WTC11 (cell line): ENCODE data around the gene ATG9B. TPM values are rescaled to one million over a fixed set of nuclear protein-coding genes. Genes with fewer than 3 reads are reported as not detected.

Experiments used
- ATAC-seq: fragments of 200-7000 bp; cut with Tn5 transposase; 2 replicates; pipeline ENCODE4 v1.10.0; 2021; ENCODE audit warnings: mild to moderate bottlenecking, moderate library complexity
- CTCF ChIA-PET: fragments of 300-600 bp; sonication (Branson Sonifier 250); formaldehyde crosslinking; loops from one replicate; lab custom pipeline; 2021; ENCODE audit warnings: antibody characterized with exemption; lab: Charles Lee
- POLR2A ChIA-PET: fragments of 350-600 bp; sonication (Branson Sonifier 250); formaldehyde crosslinking; loops from one replicate; lab custom pipeline; 2021; ENCODE audit warnings: antibody characterized with exemption; lab: Charles Lee
- DNase-seq: peaks from one replicate; pipeline ENCODE4 v3.0.0; 2021; ENCODE audit warnings: low spot score
- H3K27ac Mint-ChIP-seq: 2 replicates; pipeline ENCODE4 v1.8.0; 2021; ENCODE audit warnings: mixed read lengths
- H3K27me3 Mint-ChIP-seq: 2 replicates; pipeline ENCODE4 v1.8.0; 2021; ENCODE audit warnings: low read depth, mild to moderate bottlenecking, moderate library complexity, mixed read lengths
- H3K36me3 Mint-ChIP-seq: 2 replicates; pipeline ENCODE4 v1.8.0; 2021; ENCODE audit warnings: mixed read lengths
- H3K4me1 Mint-ChIP-seq: 2 replicates; pipeline ENCODE4 v1.8.0; 2022; ENCODE audit warnings: mixed read lengths
- H3K4me3 Mint-ChIP-seq: 2 replicates; pipeline ENCODE4 v1.8.0; 2021; ENCODE audit warnings: mild to moderate bottlenecking, moderate library complexity, mixed read lengths
- H3K9me3 Mint-ChIP-seq: 2 replicates; pipeline ENCODE4 v1.8.0; 2021; ENCODE audit warnings: mixed read lengths
- CREM ChIP-seq: sonication (generic); formaldehyde crosslinking; IDR thresholded peaks from 2 replicates; pipeline ENCODE4 v1.8.1; 2022; ENCODE audit warnings: mild to moderate bottlenecking, missing genetic modification reagents, moderate library complexity
- CTCF ChIP-seq: fragments of 200-600 bp; IDR thresholded peaks from 2 replicates; pipeline ENCODE4 v1.8.0; 2022; ENCODE audit warnings: antibody characterized with exemption
- E2F4 ChIP-seq: sonication (generic); formaldehyde crosslinking; IDR thresholded peaks from 2 replicates; pipeline ENCODE4 v1.8.1; 2022; ENCODE audit warnings: low read depth, mild to moderate bottlenecking, moderate library complexity, missing genetic modification reagents, borderline replicate concordance
- ETV6 ChIP-seq: sonication (generic); formaldehyde crosslinking; IDR thresholded peaks from 2 replicates; pipeline ENCODE4 v1.8.1; 2022; ENCODE audit warnings: mild to moderate bottlenecking, missing genetic modification reagents
- FOXJ3 ChIP-seq: sonication (generic); formaldehyde crosslinking; IDR thresholded peaks from 2 replicates; pipeline ENCODE4 v1.9.0; 2021; ENCODE audit warnings: missing genetic modification reagents, mild to moderate bottlenecking, borderline replicate concordance
- FOXP4 ChIP-seq: sonication (generic); formaldehyde crosslinking; IDR thresholded peaks from 2 replicates; pipeline ENCODE4 v1.8.0; 2022; ENCODE audit warnings: mild to moderate bottlenecking, missing genetic modification reagents
- KAT7 ChIP-seq: sonication (generic); formaldehyde crosslinking; IDR thresholded peaks from 2 replicates; pipeline ENCODE4 v1.8.1; 2023; ENCODE audit warnings: missing genetic modification reagents, mild to moderate bottlenecking, borderline replicate concordance
- MYBL2 ChIP-seq: sonication (generic); formaldehyde crosslinking; IDR thresholded peaks from 2 replicates; pipeline ENCODE4 v1.8.1; 2023; ENCODE audit warnings: mild to moderate bottlenecking, moderate library complexity, missing genetic modification reagents
- NR1H2 ChIP-seq: sonication (generic); formaldehyde crosslinking; IDR thresholded peaks from 2 replicates; pipeline ENCODE4 v1.9.0; 2021; ENCODE audit warnings: mild to moderate bottlenecking, moderate library complexity, missing genetic modification reagents
- NR3C1 ChIP-seq: sonication (generic); formaldehyde crosslinking; conservative IDR thresholded peaks from 2 replicates; pipeline ENCODE4 v1.8.1; 2023; ENCODE audit warnings: low read depth, mild to moderate bottlenecking, missing genetic modification reagents
- TCF7 ChIP-seq: sonication (generic); formaldehyde crosslinking; IDR thresholded peaks from 2 replicates; pipeline ENCODE4 v1.8.0; 2022; ENCODE audit warnings: mild to moderate bottlenecking, low read depth, missing genetic modification reagents, moderate library complexity
- TEAD4 ChIP-seq: sonication (generic); formaldehyde crosslinking; IDR thresholded peaks from 2 replicates; pipeline ENCODE4 v1.8.0; 2022; ENCODE audit warnings: mild to moderate bottlenecking, missing genetic modification reagents
- TP53 ChIP-seq: sonication (generic); formaldehyde crosslinking; IDR thresholded peaks from 2 replicates; pipeline ENCODE4 v1.8.1; 2023; ENCODE audit warnings: mild to moderate bottlenecking, missing genetic modification reagents
- ZBTB43 ChIP-seq: sonication (generic); formaldehyde crosslinking; IDR thresholded peaks from 2 replicates; pipeline ENCODE4 v1.8.1; 2023; ENCODE audit warnings: mild to moderate bottlenecking, missing genetic modification reagents
- ZNF121 ChIP-seq: sonication (generic); formaldehyde crosslinking; IDR thresholded peaks from 2 replicates; pipeline ENCODE4 v1.8.0; 2023; ENCODE audit warnings: missing genetic modification reagents
- ZNF263 ChIP-seq: sonication (generic); formaldehyde crosslinking; IDR thresholded peaks from 2 replicates; pipeline ENCODE4 v1.8.1; 2022; ENCODE audit warnings: low read depth, mild to moderate bottlenecking, moderate library complexity, missing genetic modification reagents
- ZNF281 ChIP-seq: sonication (generic); formaldehyde crosslinking; IDR thresholded peaks from 2 replicates; pipeline ENCODE4 v1.8.0; 2023; ENCODE audit warnings: mild to moderate bottlenecking, missing genetic modification reagents
- ZNF396 ChIP-seq: fragments of 250-450 bp; sonication (Bioruptor Pico); IDR thresholded peaks from 2 replicates; pipeline ENCODE4 v1.8.0; 2021; ENCODE audit warnings: mild to moderate bottlenecking, moderate library complexity, borderline replicate concordance
- ZSCAN18 ChIP-seq: fragments of 250-450 bp; sonication (Bioruptor Pico); IDR thresholded peaks from 2 replicates; pipeline ENCODE4 v2.1.2; 2022; ENCODE audit warnings: mild to moderate bottlenecking, moderate library complexity
- total RNA-seq: library from RNA; stranded (reverse); gene quantifications from 3 replicates; pipeline ENCODE4 v1.2.3, GENCODE V29; 2021

ATG9B gene
- total RNA-seq, 1 experiment from 2014 or later, result 2.4 TPM

- H3K27ac Mint-ChIP-seq, result no peak overlapping the region
- peaks cover 55% of the 10 kb centered on the region for H3K27me3 Mint-ChIP-seq
- POLR2A ChIA-PET, result interaction anchor here (1.0 kb wide), 1 partner anchor 15 kb away, joined by 4 read pairs; the partner anchor contains the start of gene ABCB8
- peaks cover 44% of the 10 kb centered on the region for H3K4me1 Mint-ChIP-seq
- DNase-seq, result no peak
- CTCF ChIA-PET, result interaction anchor here (0.6 to 6.6 kb wide), 27 partner anchors 8 to 697 kb away, joined by 3 to 56 read pairs (median 5); partner anchors contain the start of genes ABCB8 and GIMAP1
- ATAC-seq, result peak; percentile 2
- no peaks in the 10 kb centered on the region for H3K36me3 Mint-ChIP-seq
- H3K9me3 Mint-ChIP-seq, result no peaks in the 10 kb centered on the region
- H3K4me3 Mint-ChIP-seq, result peak overlapping the region; percentile 75
- no peak for TF ChIP-seq NR1H2 (CRISPR knock-in tag)
- no peak for TF ChIP-seq ZNF121 (CRISPR knock-in tag)
These were observed 10.9 kb downstream of the ATG9B start for GRCh38 chr7:151013356-151013732.

- POLR2A ChIA-PET, result no interaction called here
- Mint-ChIP-seq H3K27me3 (peaks cover 51% of the 10 kb centered on the region), H3K36me3 (no peaks in the 10 kb centered on the region), H3K4me3 (peak overlapping the region; percentile 61), H3K4me1 (peaks cover 45% of the 10 kb centered on the region), H3K27ac (no peak overlapping the region), H3K9me3 (no peaks in the 10 kb centered on the region)
- CTCF ChIA-PET, result interaction anchor here (0.6 to 6.6 kb wide), 20 partner anchors 8 to 231 kb away, joined by 3 to 56 read pairs (median 7); partner anchors contain the start of genes ABCB8 and CDK5
- TF ChIP-seq NR3C1 (CRISPR knock-in tag), result no peak
- TF ChIP-seq CTCF, result 0 out of 2 replicates have a peak, but pooled peaks have one; percentile 35
- no peak for TF ChIP-seq FOXP4 (CRISPR knock-in tag)
- peak; percentile 68 for DNase-seq
- ATAC-seq, result peak; percentile 49
These were observed 11.4 kb downstream of the ATG9B start for GRCh38 chr7:151012911-151013347.

- ChIA-PET CTCF (interaction anchor here (0.6 to 6.6 kb wide), 23 partner anchors 7 to 232 kb away, joined by 3 to 112 read pairs (median 8); partner anchors contain the start of genes ABCB8 and CDK5), POLR2A (no interaction called here)
- no peak for DNase-seq
- no peak for ATAC-seq
- Mint-ChIP-seq H3K36me3 (no peaks in the 10 kb centered on the region), H3K27me3 (peaks cover 43% of the 10 kb centered on the region), H3K9me3 (no peaks in the 10 kb centered on the region), H3K4me3 (peak overlapping the region; percentile 61), H3K27ac (no peak overlapping the region), H3K4me1 (peaks cover 40% of the 10 kb centered on the region)
- TF ChIP-seq KAT7 (no peak), ZBTB43 (CRISPR knock-in tag) (no peak), CREM (CRISPR knock-in tag) (no peak), ZNF396 (CRISPR knock-in tag) (no peak), ZNF281 (CRISPR knock-in tag) (no peak), E2F4 (no peak), TP53 (CRISPR knock-in tag) (no peak), ETV6 (CRISPR knock-in tag) (no peak), MYBL2 (no peak), ZNF263 (no peak), FOXJ3 (no peak), TCF7 (CRISPR knock-in tag) (no peak), ZSCAN18 (CRISPR knock-in tag) (no peak), TEAD4 (CRISPR knock-in tag) (no peak), ZNF121 (CRISPR knock-in tag) (no peak)
These were observed 12.1 kb downstream of the ATG9B start for GRCh38 chr7:151012031-151012692.
